K562 (cell line): ENCODE results near the gene VWA1. TPM values are rescaled to one million over a fixed set of nuclear protein-coding genes. Genes with fewer than 3 reads are reported as not detected.

Experiments
- C11orf30 ChIP-seq: fragments of 450-650 bp; IDR thresholded peaks from 2 replicates; pipeline ENCODE4 v1.6.1; 2016; ENCODE audit warnings: low read depth, mild to moderate bottlenecking
- CHD4 ChIP-seq: fragments of 200-600 bp; sonication (generic); IDR thresholded peaks from 3 replicates; pipeline ENCODE4 v1.6.1; 2012; ENCODE audit warnings: low read depth, mild to moderate bottlenecking, mixed read lengths, low read length, inconsistent platforms; ENCODE audit not compliant: insufficient read depth, insufficient replicate concordance, poor library complexity, severe bottlenecking
- ETV6 ChIP-seq, 3 experiments: fragments of 150-350 bp in 1 of 3; sonication (generic) in 1 of 3; formaldehyde crosslinking in 1 of 3; IDR thresholded peaks; 2 replicates each; pipeline versions ENCODE4 v1.6.1 to v1.8.0; 2014 to 2022; ENCODE audit warnings: borderline replicate concordance in 2 of 3, low read depth in 2 of 3, antibody characterized with exemption in 1 of 3, low read length in 1 of 3, mild to moderate bottlenecking in 1 of 3, missing genetic modification reagents in 1 of 3
- HMGXB4 ChIP-seq: sonication (generic); formaldehyde crosslinking; IDR thresholded peaks from 2 replicates; pipeline ENCODE4 v1.8.1; 2023; ENCODE audit warnings: mild to moderate bottlenecking, missing genetic modification reagents
- HNRNPL ChIP-seq: fragments of 200-400 bp; formaldehyde crosslinking; IDR thresholded peaks from 2 replicates; pipeline ENCODE4 v1.6.1; 2017; ENCODE audit warnings: low read depth, mild to moderate bottlenecking, low read length
- KLF6 ChIP-seq: fragments of 250-450 bp; sonication (Bioruptor Pico); IDR thresholded peaks from 2 replicates; pipeline ENCODE4 v1.4.0; 2020; ENCODE audit warnings: mild to moderate bottlenecking, moderate library complexity, borderline replicate concordance
- NCOA1 ChIP-seq: fragments of 450-650 bp; IDR thresholded peaks from 2 replicates; pipeline ENCODE4 v1.6.1; 2016; ENCODE audit warnings: low read depth
- NCOA2 ChIP-seq, 2 experiments: fragments of 450-650 bp; IDR thresholded peaks; 2 replicates each; pipeline ENCODE4 v1.6.1; 2018; ENCODE audit warnings: mild to moderate bottlenecking in 2 of 2, moderate library complexity in 1 of 2; ENCODE audit not compliant: partially characterized antibody in 2 of 2
- NEUROD1 ChIP-seq: fragments of 150-350 bp; IDR thresholded peaks from 2 replicates; pipeline ENCODE4 v1.6.1; 2014; ENCODE audit warnings: borderline replicate concordance, low read length, low read depth; ENCODE audit not compliant: partially characterized antibody
- NRF1 ChIP-seq, 2 experiments: fragments of 450-650 bp; IDR thresholded peaks in 1 of 2; conservative IDR thresholded peaks in 1 of 2; 2 replicates each; pipeline ENCODE4 v1.6.1; 2014; ENCODE audit warnings: mild to moderate bottlenecking in 2 of 2
- PTTG1 ChIP-seq: fragments of 450-650 bp; IDR thresholded peaks from 2 replicates; pipeline ENCODE4 v1.6.1; 2016; ENCODE audit warnings: low read depth, mild to moderate bottlenecking, missing genetic modification characterization, missing compliant biosample characterization
- SAFB2 ChIP-seq: fragments of 200-400 bp; formaldehyde crosslinking; IDR thresholded peaks from 2 replicates; pipeline ENCODE4 v1.6.1; 2018; ENCODE audit warnings: borderline replicate concordance, low read length, low read depth, moderate library complexity; ENCODE audit not compliant: severe bottlenecking
- SNAPC5 ChIP-seq: fragments of 250-450 bp; sonication (Bioruptor Pico); IDR thresholded peaks from 2 replicates; pipeline ENCODE4 v1.8.0; 2021; ENCODE audit warnings: moderate library complexity, mild to moderate bottlenecking, inconsistent platforms
- TAF7 ChIP-seq: fragments of 450-650 bp; IDR thresholded peaks from 2 replicates; pipeline ENCODE4 v1.6.1; 2016; ENCODE audit warnings: missing genetic modification characterization, missing compliant biosample characterization
- TCF15 ChIP-seq: fragments of 250-450 bp; sonication (Bioruptor Pico); IDR thresholded peaks from 2 replicates; pipeline ENCODE4 v1.8.0; 2022; ENCODE audit warnings: moderate library complexity, mild to moderate bottlenecking, inconsistent platforms
- TFAM ChIP-seq: fragments of 250-450 bp; sonication (Bioruptor Pico); conservative IDR thresholded peaks from 2 replicates; pipeline ENCODE4 v1.5.0; 2021; ENCODE audit warnings: mild to moderate bottlenecking, moderate library complexity
- TGIF2 ChIP-seq: sonication (generic); formaldehyde crosslinking; IDR thresholded peaks from 2 replicates; pipeline ENCODE4 v1.8.1; 2022; ENCODE audit warnings: mild to moderate bottlenecking, missing genetic modification reagents, moderate library complexity
- ZBTB49 ChIP-seq: sonication (generic); formaldehyde crosslinking; IDR thresholded peaks from 2 replicates; pipeline ENCODE4 v1.8.0; 2022; ENCODE audit warnings: missing genetic modification reagents, mild to moderate bottlenecking, borderline replicate concordance
- ZC3H4 ChIP-seq: sonication (generic); formaldehyde crosslinking; IDR thresholded peaks from 2 replicates; pipeline ENCODE4 v1.9.0; 2021; ENCODE audit warnings: missing genetic modification reagents, borderline replicate concordance
- ZNF354B ChIP-seq: fragments of 250-450 bp; sonication (Bioruptor Pico); IDR thresholded peaks from 2 replicates; pipeline ENCODE4 v1.4.0; 2020
- ZNF384 ChIP-seq: IDR thresholded peaks from 2 replicates; pipeline ENCODE4 v1.6.1; 2012; ENCODE audit warnings: low read depth, low read length, improper control_type of control experiment
- ZZZ3 ChIP-seq: fragments of 450-650 bp; IDR thresholded peaks from 2 replicates; pipeline ENCODE4 v1.6.1; 2016; ENCODE audit warnings: antibody characterized with exemption, mild to moderate bottlenecking, moderate library complexity
- polyA plus RNA-seq, 8 experiments: library from polyadenylated mRNA; depleted of rRNA in 4 of 8; stranded (reverse) in 5 of 8; unstranded in 3 of 8; fragments of >200 nt; fragmentation: Nextera tagmentation in 2 of 8; fragmentation: Illumina TruSeq in 1 of 8; extraction: Ambion mirVana in 2 of 8; extraction: Trizol in 1 of 8; gene quantifications; 2 replicates each; pipeline versions ENCODE4 v1.2.1 to v1.2.3, GENCODE V29; 2011 to 2014; ENCODE audit warnings: inconsistent platforms in 1 of 8, missing spikeins in 1 of 8
- total RNA-seq, 7 experiments: library from RNA; depleted of rRNA in 6 of 7; stranded (reverse); fragments of >200 nt in 6 of 7; fragmentation: Illumina TruSeq in 2 of 7; extraction: Trizol in 2 of 7; gene quantifications; 2 replicates each; pipeline versions ENCODE4 v1.2.1 to v1.2.3, GENCODE V29; 2011 to 2021; ENCODE audit warnings: low replicate concordance in 1 of 7

The VWA1 gene
- total and polyA plus RNA-seq, 9 of the 15 experiments (the other 6 are each of a cell fraction or from before 2014, with no cell fraction given): 0.01 to 6.4 (median 0.85) TPM

- peak; percentile 86; the same call in 1 of the 2 replicates for TF ChIP-seq HMGXB4 (CRISPR knock-in tag)
- no peak for TF ChIP-seq ZNF354B (CRISPR knock-in tag)
- TF ChIP-seq TGIF2 (CRISPR knock-in tag): peak; percentile 50; the same call in 1 of the 2 replicates
- TF ChIP-seq TCF15: no peak
- TF ChIP-seq C11orf30: peak; percentile 99
- peak; percentile 93 to 95 for TF ChIP-seq NRF1 (conservative IDR thresholded peaks at IDR 0.05 in 1 of 2, IDR thresholded peaks at IDR 0.05 in 1 of 2)
- TF ChIP-seq ZC3H4 (CRISPR knock-in tag): no peak
- peak; percentile 32 for TF ChIP-seq ZNF384
- TF ChIP-seq SNAPC5 (CRISPR knock-in tag): no peak
- TF ChIP-seq NCOA1: peak; percentile 69; the same call in 1 of the 2 replicates
- no peak for TF ChIP-seq PTTG1 (tag)
- no peak for TF ChIP-seq TFAM (CRISPR knock-in tag)
- TF ChIP-seq HNRNPL: peak; percentile 63; the same call in 1 of the 2 replicates
- no peak for TF ChIP-seq NCOA2 (IDR thresholded peaks at IDR 0.05; ENCODE audit: partially characterized antibody in 2 of 2)
- peak in 1 of 2 experiments; percentile 45; a peak in 1 of 4 replicates for TF ChIP-seq ETV6 (IDR thresholded peaks at IDR 0.05; ENCODE audit: borderline replicate concordance in 1 of 2, low read depth in 2 of 2, low read length in 1 of 2)
- TF ChIP-seq ETV6 (CRISPR knock-in tag; IDR thresholded peaks at IDR 0.05; ENCODE audit: borderline replicate concordance): no peak
- TF ChIP-seq ZBTB49 (CRISPR knock-in tag): no peak
- TF ChIP-seq SAFB2: no peak
- TF ChIP-seq KLF6 (CRISPR knock-in tag): no peak; the same call in 1 of the 2 replicates
- TF ChIP-seq TAF7: peak; percentile 92
- peak; percentile 54 for TF ChIP-seq NEUROD1
- TF ChIP-seq CHD4: no peak
- peak; percentile 74; the same call in 1 of the 2 replicates for TF ChIP-seq ZZZ3
Observed at GRCh38 chr1:1406821-1407635, 28.5 kb upstream of the VWA1 start, which contains the start of gene MRPL20 (continued).
